ENCODE data around the gene CDIPT. TPM values are rescaled to one million over a fixed set of nuclear protein-coding genes. Genes with fewer than 3 reads are reported as not detected.

Gene CDIPT
- total RNA-seq, 1 donor from 2014 or later: 65.8 TPM

Other genes with a start within 250 kb of the CDIPT start
- gene SPN, start 200.0 kb downstream of the CDIPT start, total RNA-seq: 1.3 TPM
- 29.2 TPM for gene QPRT, start 184.0 kb downstream of the CDIPT start, total RNA-seq
- gene C16orf54, start 117.2 kb downstream of the CDIPT start, total RNA-seq: 0.73 TPM
- gene ZG16, start 85.0 kb downstream of the CDIPT start, total RNA-seq: not detected
- gene KIF22, start 72.5 kb downstream of the CDIPT start, total RNA-seq: 53.3 TPM
- gene MAZ, start 56.7 kb downstream of the CDIPT start, total RNA-seq: 92.0 TPM
- gene PRRT2, start 51.0 kb downstream of the CDIPT start, total RNA-seq: 3.2 TPM
- gene PAGR1, start 47.1 kb downstream of the CDIPT start, total RNA-seq: 15.6 TPM
- 51.5 TPM for gene MVP, start 42.8 kb downstream of the CDIPT start, total RNA-seq
- 0.43 TPM for gene SEZ6L2, start 36.3 kb upstream of the CDIPT start, total RNA-seq
- 0.19 TPM for gene ASPHD1, start 37.3 kb upstream of the CDIPT start, total RNA-seq
- gene KCTD13, start 63.0 kb upstream of the CDIPT start, total RNA-seq: 8.0 TPM
- 74.4 TPM for gene TMEM219, start 98.9 kb upstream of the CDIPT start, total RNA-seq
- gene TAOK2, start 110.6 kb upstream of the CDIPT start, total RNA-seq: 32.7 TPM
- 20.2 TPM for gene HIRIP3, start 132.4 kb upstream of the CDIPT start, total RNA-seq
- gene INO80E, start 133.0 kb upstream of the CDIPT start, total RNA-seq: 32.4 TPM
- gene DOC2A, start 147.8 kb upstream of the CDIPT start, total RNA-seq: 0.35 TPM
- not detected for gene C16orf92, start 160.0 kb upstream of the CDIPT start, total RNA-seq
- not detected for gene TLCD3B, start 168.0 kb upstream of the CDIPT start, total RNA-seq
- 4,126 TPM for gene ALDOA, start 202.5 kb upstream of the CDIPT start, total RNA-seq
- 37.8 TPM for gene PPP4C, start 212.8 kb upstream of the CDIPT start, total RNA-seq
- 0.51 TPM for gene TBX6, start 228.7 kb upstream of the CDIPT start, total RNA-seq
- 61.5 TPM for gene YPEL3, start 233.0 kb upstream of the CDIPT start, total RNA-seq